GM12892 (cell line): ENCODE results near the gene HSPA1B.

ENCODE experiments used
- POLR2A ChIP-seq: IDR thresholded peaks from 2 replicates; pipeline ENCODE4 v1.6.1; 2011; ENCODE audit warnings: low read depth, low read length, control low read depth
- TAF1 ChIP-seq: IDR thresholded peaks from 2 replicates; pipeline ENCODE4 v1.6.1; 2011; ENCODE audit warnings: low read depth, mild to moderate bottlenecking, control low read depth, low read length, borderline replicate concordance

DNA sequence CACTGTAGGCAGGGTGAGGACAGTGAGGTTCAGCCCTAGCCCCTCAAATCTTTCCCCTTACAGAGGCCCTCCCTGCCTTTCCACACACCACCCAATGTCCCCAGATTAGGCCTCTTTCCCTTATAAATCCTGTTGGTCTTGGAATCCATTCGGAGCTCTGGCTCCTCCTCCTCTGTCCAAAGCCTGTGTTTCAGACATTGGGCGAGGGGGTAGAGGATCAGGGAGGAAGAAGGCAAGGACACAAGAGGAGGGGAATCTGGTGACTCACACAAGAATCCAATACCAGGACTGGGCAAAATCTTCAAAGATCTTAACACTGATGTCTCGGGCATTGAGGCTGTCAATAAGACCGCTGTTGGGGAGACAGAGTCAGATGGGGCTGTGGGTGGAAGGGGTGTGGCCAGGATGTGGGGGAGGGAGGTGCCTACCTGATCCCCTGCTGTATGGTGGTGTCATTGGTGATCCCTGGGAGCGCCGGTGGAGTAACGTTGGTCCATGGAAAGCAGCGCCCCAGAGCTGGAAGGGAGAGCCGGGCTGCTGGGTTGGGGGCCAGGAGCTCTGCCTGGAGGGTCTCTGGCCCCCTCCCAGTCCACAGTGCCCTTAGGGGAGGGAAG, 43.6 kb downstream of the HSPA1B start:
- TF ChIP-seq POLR2A (no peak), TAF1 (no peak)
